Stimulated activated CD8-positive, alpha-beta memory T cell treated with anti-CD3 and anti-CD28 coated beads, Interleukin-12 subunit alpha, Interleukin-12 subunit beta, amount 100 ng/mL, for 24 hours (primary cell): Measurements from ENCODE around the gene ASIP.
"Not testable (repeated sequence)": the region's sequence is repeated elsewhere in the genome, so short reads cannot be mapped to it uniquely, and the experiment has no call there.

Source experiments
- DNase-seq: peaks from one replicate; pipeline ENCODE4 v3.0.0-alpha.2; 2020; ENCODE audit errors: extremely low read depth

The ASIP gene, protein sequence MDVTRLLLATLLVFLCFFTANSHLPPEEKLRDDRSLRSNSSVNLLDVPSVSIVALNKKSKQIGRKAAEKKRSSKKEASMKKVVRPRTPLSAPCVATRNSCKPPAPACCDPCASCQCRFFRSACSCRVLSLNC

GRCh38 chr20:34240693-34241615 lies at the start of gene ASIP:
Gene ASIP, plus strand, starts transcription at chr20:34241423. Its CDS starts 18,952 bp downstream, at chr20:34260375.
- no peak for DNase-seq

DNA sequence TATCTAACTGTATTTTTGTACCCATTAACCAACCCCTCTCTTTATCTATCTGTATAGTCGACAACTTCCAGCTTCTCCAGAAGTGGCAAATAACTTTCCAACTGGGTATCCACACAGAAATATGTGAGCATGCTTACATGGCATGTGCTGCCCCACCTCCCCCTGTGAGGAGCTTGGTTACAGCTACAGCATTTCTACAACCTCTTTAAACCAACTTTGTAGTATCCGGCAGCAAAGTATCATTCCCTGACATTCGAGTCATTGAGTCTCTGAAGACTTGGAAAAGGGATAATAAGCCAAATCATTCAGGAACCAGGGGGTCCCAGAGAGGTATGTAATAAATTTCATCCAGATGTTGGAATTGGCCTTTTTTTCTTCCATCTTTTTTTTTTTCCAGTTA lies 48.2 kb upstream of the ASIP start:
- no peak for DNase-seq

DNA sequence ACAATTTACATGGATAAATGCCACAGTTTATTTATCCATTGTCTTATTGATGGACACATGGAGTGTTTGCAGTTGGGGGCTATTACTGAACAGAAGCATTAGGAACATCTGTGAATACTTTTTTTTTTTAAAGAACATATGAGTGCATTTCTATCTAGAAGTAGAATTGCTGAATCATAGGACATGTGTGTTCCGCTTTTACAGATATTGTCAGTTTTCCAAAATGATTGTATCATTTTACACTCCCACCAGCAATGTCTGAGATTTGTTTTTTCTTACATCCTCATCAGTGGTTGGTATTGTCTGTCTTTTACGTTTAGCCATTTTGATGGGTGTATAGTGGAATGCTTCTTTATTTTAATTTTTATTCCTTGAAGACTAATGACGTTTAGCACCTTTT lies 42.0 kb upstream of the ASIP start:
- DNase-seq = no peak

GRCh38 chr20:34200023-34200422 lies 41.2 kb upstream of the ASIP start:
- DNase-seq = no peak

GRCh38 chr20:34201531-34201930 lies 39.7 kb upstream of the ASIP start:
- no peak for DNase-seq

DNA sequence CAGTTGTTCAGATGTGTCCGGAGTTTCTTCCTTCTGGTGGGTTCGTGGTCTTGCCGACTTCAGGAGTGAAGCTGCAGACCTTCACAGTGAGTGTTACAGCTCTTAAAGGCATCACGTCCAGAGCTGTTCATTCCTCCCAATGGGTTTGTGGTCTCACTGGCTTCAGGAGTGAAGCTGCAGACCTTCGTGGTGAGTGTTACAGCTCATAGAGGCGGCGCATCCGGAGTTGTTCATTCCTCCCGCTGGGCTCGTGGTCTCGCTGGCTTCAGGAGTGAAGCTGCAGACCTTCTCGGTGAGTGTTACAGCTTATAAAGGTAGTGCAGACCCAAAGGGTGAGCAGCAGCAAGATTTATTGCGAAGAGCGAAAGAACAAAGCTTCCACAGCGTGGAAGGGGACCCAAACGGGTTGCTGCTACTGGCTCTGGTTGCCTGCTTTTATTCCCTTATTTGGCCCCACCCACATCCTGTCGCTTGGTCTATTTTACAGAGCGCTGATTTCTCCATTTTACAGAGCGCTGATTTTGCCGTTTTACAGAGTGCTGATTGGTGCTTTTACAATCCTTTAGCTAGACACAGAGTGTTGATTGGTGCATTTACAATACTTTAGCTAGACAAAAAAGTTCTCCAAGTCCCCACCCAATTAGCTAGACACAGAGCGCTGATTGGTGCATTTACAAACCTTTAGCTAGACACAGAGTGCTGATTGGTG lies 35.9 kb upstream of the ASIP start:
- not testable (repeated sequence) for DNase-seq

- no peak for DNase-seq
Measured at GRCh38 chr20:34209111-34209510, 32.1 kb upstream of the ASIP start.

DNA sequence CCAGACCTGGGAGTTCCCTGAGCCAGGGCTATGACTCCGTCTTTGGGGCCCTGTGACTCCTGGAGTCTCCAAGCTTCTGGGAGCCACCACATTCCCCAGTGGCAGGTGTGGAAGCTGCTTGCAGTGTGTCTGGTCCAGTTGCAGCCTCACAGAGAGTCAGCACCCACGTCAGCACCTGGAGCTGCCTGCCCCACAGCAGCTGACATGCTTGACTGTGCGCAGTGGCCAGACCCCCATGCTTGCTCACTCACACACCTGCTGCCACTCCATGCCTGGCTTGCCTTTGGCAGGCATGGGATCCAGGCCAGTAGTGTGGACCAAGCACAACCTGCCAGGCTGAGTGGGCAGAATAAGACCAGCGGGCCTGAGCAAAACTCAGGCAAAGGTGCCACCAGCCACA lies 31.0 kb upstream of the ASIP start:
- DNase-seq = no peak

DNA sequence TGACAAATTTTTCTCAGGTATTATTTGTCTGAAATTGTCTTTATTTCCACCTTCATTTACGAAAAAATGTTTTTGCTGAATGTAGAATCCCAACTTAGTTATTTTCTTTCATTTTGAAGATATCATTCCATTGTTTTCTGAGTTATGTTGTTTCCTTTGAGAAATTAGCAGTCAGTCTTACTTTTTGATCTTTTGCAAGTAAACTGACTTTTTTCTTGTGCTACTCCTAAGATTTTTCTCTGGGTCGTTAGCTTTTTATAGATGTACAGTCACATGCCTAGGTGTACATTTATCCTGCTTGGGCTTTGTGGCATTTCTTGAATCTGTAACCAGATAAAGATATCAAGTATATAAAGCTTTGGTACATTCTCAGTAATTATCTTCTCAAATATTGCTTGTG lies 29.6 kb upstream of the ASIP start:
- no peak for DNase-seq

DNA sequence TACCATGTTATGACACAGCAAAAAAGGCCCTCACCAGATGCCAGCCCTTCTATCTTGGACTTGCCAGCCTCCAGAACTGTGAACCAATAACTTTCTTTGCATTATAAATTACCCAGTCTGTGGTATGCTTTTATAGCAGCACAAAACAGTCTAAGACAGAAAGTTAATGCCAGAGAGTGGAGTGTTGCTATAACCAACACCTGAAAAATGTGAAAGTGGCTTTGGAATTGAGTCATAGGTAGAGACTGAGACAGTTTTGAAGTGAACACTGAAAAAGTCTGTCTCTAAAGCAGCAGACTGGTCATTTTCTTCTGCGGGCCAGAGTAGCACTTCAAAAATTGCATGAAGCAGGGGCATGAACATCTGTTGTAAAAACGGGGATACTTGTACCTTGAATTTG lies 28.0 kb upstream of the ASIP start:
- DNase-seq = no peak

DNA sequence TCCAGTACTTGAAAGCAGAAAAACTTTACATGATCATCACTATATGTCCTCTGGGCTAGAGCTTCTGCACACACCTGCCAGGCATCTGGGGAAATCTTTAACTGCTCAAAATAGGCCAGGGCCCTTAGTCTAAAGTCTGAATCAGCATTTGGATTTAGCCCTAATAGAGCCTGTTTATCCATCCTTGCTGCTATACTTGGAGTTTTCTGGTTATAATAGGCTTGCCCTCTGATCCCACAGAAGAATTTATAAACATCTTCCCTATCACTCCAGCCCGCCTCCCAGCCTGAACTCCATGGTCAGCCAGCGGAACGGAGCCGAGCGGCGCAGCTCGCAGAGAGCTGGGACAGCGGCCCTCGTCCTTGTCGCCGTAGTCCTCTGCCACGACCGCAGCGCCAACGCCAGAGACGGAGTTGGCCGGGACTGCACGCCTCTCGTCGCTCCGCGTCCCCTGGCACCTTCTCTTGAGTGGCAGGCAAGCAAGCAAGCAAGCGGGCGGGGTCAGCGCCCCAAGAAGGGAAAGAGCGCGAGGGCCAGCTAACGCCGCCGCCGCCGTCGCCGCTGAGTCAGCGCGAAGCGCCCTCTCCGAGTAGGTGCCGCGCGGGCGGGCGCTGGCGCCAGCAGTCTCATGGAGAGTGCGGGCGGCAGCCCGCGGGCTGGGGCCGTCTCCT lies 25.4 kb upstream of the ASIP start:
- DNase-seq = no peak

DNA sequence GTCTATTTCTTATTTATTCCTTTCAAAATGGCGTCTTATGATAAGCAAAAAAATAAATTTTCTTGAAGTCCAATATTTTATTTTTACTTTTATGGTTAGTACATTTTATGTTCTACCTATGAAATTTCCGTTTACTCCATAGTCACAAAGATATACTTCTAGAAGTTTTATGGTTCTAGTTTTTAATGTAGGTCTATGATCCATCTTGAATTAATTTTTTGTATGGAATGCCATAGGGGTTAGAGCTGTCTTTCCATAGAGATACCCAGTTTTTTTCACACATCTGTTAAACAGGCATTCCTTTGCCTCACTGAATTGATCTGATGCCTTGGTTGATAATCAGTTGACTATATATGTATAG lies 24.9 kb upstream of the ASIP start:
- DNase-seq = no peak

DNA sequence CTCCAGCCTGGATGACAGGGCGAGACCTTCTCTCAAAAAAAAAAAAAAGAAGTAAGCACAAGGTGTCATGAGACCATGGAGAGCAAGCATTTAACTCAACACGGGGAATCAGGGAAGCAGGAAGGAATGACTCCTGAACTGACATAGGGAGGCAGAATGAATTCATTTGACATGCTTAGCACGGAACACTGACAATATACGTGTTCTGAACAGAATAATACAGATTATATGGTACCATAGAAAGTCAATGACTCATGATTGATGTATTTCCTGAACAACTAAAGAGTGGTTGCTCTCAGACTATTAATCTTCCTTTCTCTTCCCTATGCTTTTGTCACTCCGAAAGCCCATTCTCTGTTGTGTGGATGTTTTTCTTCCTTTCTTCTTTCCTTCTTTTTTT lies 20.7 kb upstream of the ASIP start:
- no peak for DNase-seq

GRCh38 chr20:34222208-34222607 lies 19.0 kb upstream of the ASIP start:
- DNase-seq = no peak

DNA sequence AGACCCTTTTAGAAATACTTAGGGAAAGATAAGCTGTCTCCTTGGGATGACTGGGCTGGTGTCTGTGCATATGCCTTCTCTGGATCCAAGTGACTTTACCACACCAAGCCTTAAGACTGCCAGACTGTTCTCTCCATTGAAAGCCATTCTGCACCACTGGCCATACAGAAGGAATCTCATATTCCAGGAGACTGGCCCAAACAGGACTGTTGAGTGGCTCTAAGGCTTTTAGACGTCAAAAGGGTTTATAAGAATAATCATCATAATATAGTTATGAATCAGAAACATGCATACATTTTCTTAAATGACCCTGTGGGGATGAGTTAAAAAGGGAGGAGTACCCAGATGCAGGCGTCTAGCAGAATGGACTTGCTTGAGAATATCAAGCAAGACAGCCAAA lies 17.0 kb upstream of the ASIP start:
- DNase-seq = not testable (repeated sequence)

- no peak for DNase-seq
Measured at GRCh38 chr20:34231634-34232033, 9.6 kb upstream of the ASIP start.

DNA sequence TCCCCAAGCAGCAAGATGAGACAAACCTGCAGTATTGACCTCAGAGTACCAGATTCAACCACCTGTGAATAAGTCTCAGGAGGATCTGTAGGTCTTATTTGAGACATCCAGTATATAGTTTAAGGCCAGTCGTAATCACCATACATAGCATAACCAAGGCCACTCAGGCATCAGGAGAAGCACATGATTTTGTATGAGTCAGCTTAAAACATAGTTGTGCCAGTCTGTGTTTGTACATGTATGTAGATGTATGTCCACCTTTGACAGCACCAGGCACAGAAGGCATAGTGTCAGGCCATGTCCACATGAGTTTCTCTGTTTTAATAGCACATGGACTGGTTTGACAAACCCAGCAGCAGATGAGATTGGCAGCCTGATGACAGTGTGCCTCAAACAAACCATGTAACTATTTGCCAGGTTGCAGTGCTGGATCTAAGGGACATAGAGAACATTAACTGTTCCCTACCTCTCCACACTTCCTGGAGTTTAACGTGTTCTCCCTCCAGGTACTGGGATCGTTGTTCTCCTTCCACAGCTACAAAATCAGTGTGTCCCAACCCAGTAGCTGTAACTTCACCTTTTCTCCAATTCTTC lies 8.6 kb upstream of the ASIP start:
- no peak for DNase-seq

GRCh38 chr20:34233687-34234086 lies 7.5 kb upstream of the ASIP start:
- DNase-seq = no peak

DNA sequence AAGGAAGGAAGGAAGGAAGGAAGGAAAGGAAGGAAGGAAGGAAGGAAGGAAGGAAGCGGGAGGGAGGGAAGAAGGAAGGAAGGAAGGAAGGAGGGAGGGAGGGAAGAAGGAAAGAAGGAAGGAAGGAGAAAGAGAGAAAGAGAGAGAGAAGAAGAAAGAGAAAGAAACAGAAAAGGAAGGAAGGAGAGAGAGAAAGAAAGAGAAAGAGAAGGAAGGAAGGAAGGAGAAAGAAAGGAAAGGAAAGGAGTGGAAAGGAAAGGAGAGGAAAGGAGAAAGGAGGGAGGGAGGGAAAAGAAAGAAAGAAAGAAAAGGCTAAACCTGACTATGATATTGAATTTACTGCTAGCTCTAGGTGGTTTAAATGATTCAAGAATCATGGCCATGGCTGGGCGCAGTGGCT lies 5.3 kb upstream of the ASIP start:
- DNase-seq = no peak

GRCh38 chr20:34237942-34238341 lies 3.3 kb upstream of the ASIP start:
- no peak for DNase-seq

- DNase-seq = no peak
Measured at GRCh38 chr20:34240121-34240520, 1.1 kb upstream of the ASIP start.

DNA sequence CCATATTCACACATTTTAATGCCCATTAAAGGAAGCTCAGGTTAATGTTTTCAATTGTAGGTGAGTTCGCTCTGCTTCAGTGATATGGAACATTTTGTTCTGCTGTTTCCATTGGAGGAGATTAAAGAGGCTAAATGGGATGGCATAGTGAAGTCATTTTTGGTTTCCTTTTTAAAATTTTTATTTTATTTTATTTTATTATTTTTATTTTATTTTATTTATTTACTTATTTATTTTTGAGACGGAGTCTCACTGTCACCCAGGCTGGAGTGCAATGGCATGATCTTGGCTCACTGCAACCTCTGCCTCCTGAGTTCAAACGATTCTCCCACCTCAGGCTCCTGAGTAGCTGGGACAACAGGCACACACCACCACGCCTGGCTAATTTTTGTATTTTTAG lies 792 bp downstream of the ASIP start:
- not testable (repeated sequence) for DNase-seq
